ENCODE measurements around the gene KRT3. TPM values are rescaled to one million over a fixed set of nuclear protein-coding genes. Genes with fewer than 3 reads are reported as not detected.

The KRT3 gene
- total RNA-seq, 1 experiment from 2014 or later: not detected

GRCh38 chr12:52812749-52813148 lies 16.8 kb upstream of the KRT3 start:
- H3K27me3 ChIP-seq (replicated peaks; ENCODE audit: insufficient read depth, low read depth, low read length, poor library complexity): no peaks in the 10 kb centered on the region
- POLR2A ChIA-PET (ENCODE audit: low non-redundant PET): no interaction called here
- intact Hi-C loops (cut with micrococcal nuclease; ENCODE audit: unreplicated experiment): no loop called here

GRCh38 chr12:52812073-52812400 lies 16.1 kb upstream of the KRT3 start:
- intact Hi-C loops (cut with micrococcal nuclease; ENCODE audit: unreplicated experiment): no loop called here
- TF ChIP-seq CTCF (conservative IDR thresholded peaks at IDR 0.05; ENCODE audit: low read depth, low read length) (no peak), EZH2 (IDR thresholded peaks at IDR 0.05; ENCODE audit: borderline replicate concordance, low read depth, low read length, poor library complexity, severe bottlenecking) (no peak)
- no peaks in the 10 kb centered on the region for H3K9me3 ChIP-seq (ENCODE audit: low read depth, low read length, poor library complexity, severe bottlenecking)
- no peaks in the 10 kb centered on the region for H3K36me3 ChIP-seq (ENCODE audit: insufficient read depth, low read length, poor library complexity, severe bottlenecking)
- no peak overlapping the region for H3K27ac ChIP-seq (ENCODE audit: low read depth, low read length, poor library complexity, severe bottlenecking)
- DNase-seq (ENCODE audit: low spot score): no peak
- H3K4me3 ChIP-seq (ENCODE audit: low read depth, low read length, poor library complexity, severe bottlenecking): no peak overlapping the region
- CTCF ChIA-PET: interaction anchor here (0.7 kb wide), 1 partner anchor 25 kb away, joined by 4 read pairs; no protein-coding TSS in a partner anchor
- POLR2A ChIA-PET (ENCODE audit: low non-redundant PET): no interaction called here
- no peaks in the 10 kb centered on the region for H3K4me1 ChIP-seq (ENCODE audit: insufficient read depth, low read length, poor library complexity, severe bottlenecking)
- no peaks in the 10 kb centered on the region for H3K27me3 ChIP-seq (replicated peaks; ENCODE audit: insufficient read depth, low read depth, low read length, poor library complexity)
- BruUV-seq (replicated peaks): no TSS peak

More at GRCh38 chr12:52812749-52813148, 16.8 kb upstream of the KRT3 start:
- no peak for TF ChIP-seq CTCF (conservative IDR thresholded peaks at IDR 0.05; ENCODE audit: low read depth, low read length)
- no peak for TF ChIP-seq EZH2 (IDR thresholded peaks at IDR 0.05; ENCODE audit: borderline replicate concordance, low read depth, low read length, poor library complexity, severe bottlenecking)
- H3K4me1 ChIP-seq (ENCODE audit: insufficient read depth, low read length, poor library complexity, severe bottlenecking): no peaks in the 10 kb centered on the region
- no peak for DNase-seq (ENCODE audit: low spot score)
- H3K9me3 ChIP-seq (ENCODE audit: low read depth, low read length, poor library complexity, severe bottlenecking): no peaks in the 10 kb centered on the region
- BruUV-seq (replicated peaks): no TSS peak
- no peak overlapping the region for H3K27ac ChIP-seq (ENCODE audit: low read depth, low read length, poor library complexity, severe bottlenecking)
- H3K36me3 ChIP-seq (ENCODE audit: insufficient read depth, low read length, poor library complexity, severe bottlenecking): no peaks in the 10 kb centered on the region
- H3K4me3 ChIP-seq (ENCODE audit: low read depth, low read length, poor library complexity, severe bottlenecking): no peak overlapping the region
- CTCF ChIA-PET: interaction anchor here (0.6 kb wide), 1 partner anchor 945 kb away, joined by 3 read pairs; no protein-coding TSS in a partner anchor

GRCh38 chr12:52811191-52812072 lies 15.5 kb upstream of the KRT3 start:
- H3K27me3 ChIP-seq (replicated peaks; ENCODE audit: insufficient read depth, low read depth, low read length, poor library complexity): no peaks in the 10 kb centered on the region
- TF ChIP-seq EZH2 (IDR thresholded peaks at IDR 0.05; ENCODE audit: borderline replicate concordance, low read depth, low read length, poor library complexity, severe bottlenecking): no peak
- TF ChIP-seq CTCF (conservative IDR thresholded peaks at IDR 0.05; ENCODE audit: low read depth, low read length): no peak
- CTCF ChIA-PET: interaction anchor here (0.7 kb wide), 1 partner anchor 24 kb away, joined by 4 read pairs; no protein-coding TSS in a partner anchor

More at GRCh38 chr12:52811191-52812072, 15.5 kb upstream of the KRT3 start:
- no peak for DNase-seq (ENCODE audit: low spot score)
- POLR2A ChIA-PET (ENCODE audit: low non-redundant PET): no interaction called here
- Histone ChIP-seq H3K9me3 (ENCODE audit: low read depth, low read length, poor library complexity, severe bottlenecking) (no peaks in the 10 kb centered on the region), H3K4me1 (ENCODE audit: insufficient read depth, low read length, poor library complexity, severe bottlenecking) (no peaks in the 10 kb centered on the region), H3K36me3 (ENCODE audit: insufficient read depth, low read length, poor library complexity, severe bottlenecking) (no peaks in the 10 kb centered on the region), H3K4me3 (ENCODE audit: low read depth, low read length, poor library complexity, severe bottlenecking) (no peak overlapping the region), H3K27ac (ENCODE audit: low read depth, low read length, poor library complexity, severe bottlenecking) (no peak overlapping the region)
- BruUV-seq (replicated peaks): no TSS peak
- intact Hi-C loops (cut with micrococcal nuclease; ENCODE audit: unreplicated experiment): no loop called here
